ENCODE measurements around the gene RHAG.

RHAG gene

DNA sequence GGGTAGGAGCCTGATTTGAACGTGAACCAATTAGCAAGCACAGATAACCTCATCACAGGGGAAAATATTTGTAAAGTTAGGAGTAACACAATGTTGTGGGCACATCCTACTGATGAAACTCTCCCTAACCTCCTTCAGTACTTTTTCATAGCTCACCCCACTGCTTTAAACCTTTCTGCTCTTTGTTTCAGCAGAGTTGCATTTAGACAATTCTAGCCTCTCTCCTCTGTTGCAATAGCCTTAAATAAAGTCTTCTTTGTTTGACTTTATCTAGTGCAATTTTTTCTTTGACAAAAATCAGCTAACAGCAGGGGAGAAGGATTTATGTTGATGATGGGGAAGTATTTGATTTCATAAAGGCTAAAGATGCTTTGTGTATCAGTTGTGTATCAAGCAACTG, 72.1 kb downstream of the RHAG start:
- no peak for DNase-seq (ENCODE audit: low spot score)

- no peak for DNase-seq (ENCODE audit: low spot score)
Measured at GRCh38 chr6:49563006-49563886, 73.4 kb downstream of the RHAG start.

DNA sequence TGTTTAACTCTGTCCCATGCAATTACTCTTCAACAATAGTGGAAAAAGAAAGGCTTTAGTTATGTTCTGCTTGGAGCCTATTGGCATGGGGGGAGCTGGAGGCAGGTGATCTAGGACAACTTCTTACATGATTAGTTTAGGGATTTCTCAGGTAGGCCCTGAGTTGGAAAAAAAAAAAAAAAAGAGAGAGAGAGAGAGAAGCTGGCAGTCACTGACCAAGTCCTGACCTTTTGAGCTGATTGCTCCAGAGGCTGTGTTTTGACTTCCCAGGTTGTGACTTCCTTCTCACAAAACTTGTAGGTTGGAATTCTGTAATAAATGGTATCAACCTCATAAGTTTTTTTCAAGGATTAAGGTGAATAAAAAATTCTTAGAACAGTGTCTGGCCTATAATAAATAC, 78.4 kb downstream of the RHAG start:
- DNase-seq (ENCODE audit: low spot score), result no peak

DNA sequence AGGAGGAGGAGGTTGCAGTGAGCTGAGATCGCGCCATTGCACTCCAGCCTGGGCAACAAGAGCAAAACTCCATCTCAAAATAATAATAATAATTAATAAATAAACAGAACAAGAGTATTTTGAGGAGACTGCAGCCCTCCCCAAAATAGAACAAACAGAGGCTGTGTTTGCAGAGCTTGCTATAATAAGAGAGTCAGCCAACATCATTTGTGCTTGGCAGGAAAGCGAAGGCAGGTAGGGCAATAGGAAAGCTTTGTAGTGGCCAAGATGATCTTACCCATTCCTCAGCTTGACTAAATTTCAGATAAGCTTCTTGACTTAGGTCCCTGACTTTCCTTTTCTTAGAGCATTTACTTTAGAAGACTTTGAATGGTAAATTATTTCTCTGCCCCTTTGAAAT, 79.5 kb downstream of the RHAG start:
- no peak for DNase-seq (ENCODE audit: low spot score)

GRCh38 chr6:49556429-49556837, 80.2 kb downstream of the RHAG start:
- DNase-seq (ENCODE audit: low spot score), result no peak

DNA sequence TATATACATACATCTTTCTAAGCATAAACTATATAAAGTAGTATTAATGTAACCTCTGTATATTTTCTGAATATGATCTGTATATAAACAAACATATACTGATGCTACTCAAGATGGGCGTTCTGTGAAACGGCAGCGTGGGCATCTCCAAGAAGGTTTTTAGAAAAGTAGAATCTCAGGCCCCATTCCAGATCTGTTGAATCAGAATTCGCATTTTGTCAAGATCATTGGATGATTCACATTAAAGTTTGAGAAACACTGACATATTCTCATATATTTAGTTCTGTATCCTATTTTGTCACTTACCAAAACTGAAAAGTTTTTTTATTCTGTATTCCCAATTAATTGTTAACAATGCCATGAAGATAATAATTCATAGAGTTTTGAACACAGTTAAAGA, 80.7 kb downstream of the RHAG start:
- DNase-seq (ENCODE audit: low spot score), result no peak
